Measurements from ENCODE around the gene PSME3IP1. TPM values are rescaled to one million over a fixed set of nuclear protein-coding genes. Genes with fewer than 3 reads are reported as not detected.

PSME3IP1 gene
- total RNA-seq, 4 donors from 2014 or later, result 38.8 to 68.9 (median 64.9) TPM

DNA sequence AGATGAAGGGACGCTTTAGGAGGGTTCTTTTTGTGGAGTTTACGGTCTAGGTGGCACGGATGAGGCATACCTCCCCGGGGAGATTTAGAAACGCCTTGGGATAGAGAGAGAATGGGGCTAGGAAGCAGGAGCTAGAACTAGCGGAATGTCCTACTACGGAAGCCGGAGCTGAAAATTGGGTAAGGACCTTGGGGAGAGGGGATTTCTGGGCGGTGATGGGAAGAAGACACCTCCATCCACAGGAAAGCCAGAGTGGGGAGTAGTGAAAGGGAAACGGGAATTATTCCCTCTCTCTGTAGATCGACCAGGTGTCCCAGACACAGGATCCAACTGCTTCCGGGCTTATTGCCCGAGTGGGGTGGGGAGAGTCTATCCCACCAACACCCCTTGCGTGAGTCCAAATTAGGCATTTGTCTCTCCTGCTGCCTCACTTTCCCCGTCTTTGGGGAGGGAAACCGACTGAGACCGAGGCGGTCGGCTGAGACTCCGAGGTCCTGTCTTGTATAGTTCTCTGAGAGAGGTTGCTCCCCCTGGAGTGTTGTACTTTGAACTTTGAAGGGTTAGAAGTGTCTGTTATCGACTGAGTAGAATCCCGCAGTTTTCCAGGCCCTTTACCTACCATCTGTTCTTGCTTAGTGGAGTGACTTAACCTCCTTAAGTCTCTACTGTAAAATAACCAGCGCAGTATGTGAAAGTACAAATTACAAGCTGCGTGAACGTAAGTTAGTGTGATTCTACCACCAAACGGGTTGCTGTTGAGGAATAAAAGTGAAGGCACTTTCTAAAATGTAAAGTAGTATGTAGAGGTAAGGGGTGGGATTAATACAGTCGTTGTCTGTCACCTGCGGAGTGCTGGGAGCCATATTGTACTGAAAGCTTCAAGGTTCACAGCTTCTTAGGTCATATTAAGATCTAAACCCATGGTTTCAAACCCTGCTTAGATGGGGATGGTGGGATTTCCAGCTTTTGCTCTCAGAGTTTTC lies 1.3 kb upstream of the PSME3IP1 start:
- DNase-seq (ENCODE audit: low spot score in 2 of 2), result no peak
- WGBS, 2 donors, result 1 to 3% methylated on average over 28 of the region's 28 CpGs
- TF ChIP-seq, protein P1, sequence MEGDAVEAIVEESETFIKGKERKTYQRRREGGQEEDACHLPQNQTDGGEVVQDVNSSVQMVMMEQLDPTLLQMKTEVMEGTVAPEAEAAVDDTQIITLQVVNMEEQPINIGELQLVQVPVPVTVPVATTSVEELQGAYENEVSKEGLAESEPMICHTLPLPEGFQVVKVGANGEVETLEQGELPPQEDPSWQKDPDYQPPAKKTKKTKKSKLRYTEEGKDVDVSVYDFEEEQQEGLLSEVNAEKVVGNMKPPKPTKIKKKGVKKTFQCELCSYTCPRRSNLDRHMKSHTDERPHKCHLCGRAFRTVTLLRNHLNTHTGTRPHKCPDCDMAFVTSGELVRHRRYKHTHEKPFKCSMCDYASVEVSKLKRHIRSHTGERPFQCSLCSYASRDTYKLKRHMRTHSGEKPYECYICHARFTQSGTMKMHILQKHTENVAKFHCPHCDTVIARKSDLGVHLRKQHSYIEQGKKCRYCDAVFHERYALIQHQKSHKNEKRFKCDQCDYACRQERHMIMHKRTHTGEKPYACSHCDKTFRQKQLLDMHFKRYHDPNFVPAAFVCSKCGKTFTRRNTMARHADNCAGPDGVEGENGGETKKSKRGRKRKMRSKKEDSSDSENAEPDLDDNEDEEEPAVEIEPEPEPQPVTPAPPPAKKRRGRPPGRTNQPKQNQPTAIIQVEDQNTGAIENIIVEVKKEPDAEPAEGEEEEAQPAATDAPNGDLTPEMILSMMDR (IDR thresholded peaks at IDR 0.05), result no peak
- no peak for TF ChIP-seq POLR2A (IDR thresholded peaks at IDR 0.05)
- intact Hi-C loops (cut with DNase I; ENCODE audit: low total_unique reads), result no loop called here
- H3K4me3 ChIP-seq (ENCODE audit: low read depth, poor library complexity, severe bottlenecking), result peak overlapping the region; percentile 100

DNA sequence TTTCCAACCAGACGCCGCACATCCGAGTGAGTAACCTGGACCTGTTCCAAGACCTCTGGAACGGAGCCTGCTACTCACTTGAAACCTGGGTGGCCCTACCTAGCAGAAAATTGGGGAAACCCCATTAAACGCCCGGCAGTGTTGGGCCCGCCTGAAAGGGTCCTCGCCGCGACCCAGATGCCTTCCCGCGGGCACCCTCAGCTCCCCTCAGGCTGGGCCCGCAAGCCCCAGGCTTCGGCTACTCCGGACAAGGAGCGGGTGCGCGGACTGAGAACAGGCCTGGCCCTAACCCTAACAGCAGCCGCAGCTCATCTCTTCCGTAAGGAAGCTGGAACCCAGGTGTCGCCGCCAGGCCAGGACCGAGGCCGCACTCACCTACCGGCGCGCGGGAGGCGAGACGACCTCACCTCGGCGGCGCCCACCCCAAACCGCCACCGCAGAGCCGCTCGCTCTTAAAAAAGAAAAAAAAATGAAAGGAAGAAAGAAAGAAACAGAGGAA lies 344 bp downstream of the PSME3IP1 start:
- TF ChIP-seq POLR2A (IDR thresholded peaks at IDR 0.05), result no peak
- TF ChIP-seq, protein P1 (IDR thresholded peaks at IDR 0.05), result no peak
- intact Hi-C loops (cut with DNase I; ENCODE audit: low total_unique reads), result no loop called here
- 0 to 1% methylated on average over 29 to 36 of the region's 37 CpGs for WGBS, 2 donors
- H3K4me3 ChIP-seq (ENCODE audit: low read depth, poor library complexity, severe bottlenecking), result peak overlapping the region; percentile 98
- peak; percentile 56 to 90 for DNase-seq (ENCODE audit: low spot score in 2 of 2)

DNA sequence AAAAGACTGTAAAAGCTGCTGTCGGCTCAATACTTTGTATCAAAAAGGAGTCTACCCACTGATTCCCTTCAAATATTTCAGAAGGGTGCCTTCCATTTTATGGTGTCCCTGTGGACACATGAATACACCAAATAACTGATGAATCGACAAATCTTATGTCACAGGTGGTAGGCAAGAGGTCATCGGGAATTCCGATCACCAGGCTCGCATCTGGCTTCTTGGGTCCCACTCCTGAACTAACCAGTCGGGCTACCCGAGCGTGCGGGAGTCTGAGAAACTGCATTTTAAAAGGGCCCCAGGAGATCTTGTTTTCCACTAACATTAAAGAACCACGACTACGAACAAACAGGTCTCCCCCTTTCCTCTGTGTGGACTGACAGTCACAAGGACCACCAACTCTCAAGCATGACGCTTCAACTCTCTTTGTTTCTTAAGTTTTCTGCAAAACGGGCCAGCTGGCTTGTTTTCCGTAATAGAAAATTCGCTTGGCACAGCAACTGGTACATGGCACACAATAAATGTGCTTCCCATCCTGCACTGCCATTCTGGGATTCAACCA lies 873 bp downstream of the PSME3IP1 start:
- 19 to 23% methylated on average over 15 of the region's 15 CpGs for WGBS, 2 donors
- no peak for TF ChIP-seq POLR2A (IDR thresholded peaks at IDR 0.05)
- TF ChIP-seq, protein P1 (IDR thresholded peaks at IDR 0.05), result no peak
- DNase-seq (ENCODE audit: low spot score in 2 of 2), result no peak

DNA sequence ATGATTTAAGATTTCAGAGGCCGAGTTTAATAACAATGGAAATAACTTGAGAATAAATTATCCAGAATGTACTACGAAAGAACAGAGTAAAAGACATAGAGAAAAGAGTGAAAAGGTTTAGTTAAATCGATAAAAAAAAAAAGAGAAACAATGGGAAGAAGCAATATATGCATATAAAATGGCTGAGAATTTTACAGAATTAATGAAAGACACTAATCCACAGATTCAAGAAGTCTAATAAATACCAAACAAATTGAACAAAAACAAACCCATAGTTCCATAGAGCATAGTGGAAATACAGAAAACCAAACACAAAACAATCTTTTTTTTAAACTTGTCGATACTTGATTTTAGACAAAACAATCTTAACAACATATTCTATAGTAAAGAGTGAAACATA lies 1.7 kb downstream of the PSME3IP1 start:
- no peak for DNase-seq (ENCODE audit: low spot score in 2 of 2)
- TF ChIP-seq, protein P1 (IDR thresholded peaks at IDR 0.05), result no peak
- no peak for TF ChIP-seq POLR2A (IDR thresholded peaks at IDR 0.05)
- H3K4me3 ChIP-seq (ENCODE audit: low read depth, poor library complexity, severe bottlenecking), result no peak overlapping the region
- intact Hi-C loops (cut with DNase I; ENCODE audit: low total_unique reads), result no loop called here
- WGBS, 2 donors, result 92 to 94% methylated on average over 4 of the region's 4 CpGs

More for the DNA sequence above, 873 bp downstream of the PSME3IP1 start:
- peak overlapping the region; percentile 98 for H3K4me3 ChIP-seq (ENCODE audit: low read depth, poor library complexity, severe bottlenecking)
- intact Hi-C loops (cut with DNase I; ENCODE audit: low total_unique reads), result no loop called here

DNA sequence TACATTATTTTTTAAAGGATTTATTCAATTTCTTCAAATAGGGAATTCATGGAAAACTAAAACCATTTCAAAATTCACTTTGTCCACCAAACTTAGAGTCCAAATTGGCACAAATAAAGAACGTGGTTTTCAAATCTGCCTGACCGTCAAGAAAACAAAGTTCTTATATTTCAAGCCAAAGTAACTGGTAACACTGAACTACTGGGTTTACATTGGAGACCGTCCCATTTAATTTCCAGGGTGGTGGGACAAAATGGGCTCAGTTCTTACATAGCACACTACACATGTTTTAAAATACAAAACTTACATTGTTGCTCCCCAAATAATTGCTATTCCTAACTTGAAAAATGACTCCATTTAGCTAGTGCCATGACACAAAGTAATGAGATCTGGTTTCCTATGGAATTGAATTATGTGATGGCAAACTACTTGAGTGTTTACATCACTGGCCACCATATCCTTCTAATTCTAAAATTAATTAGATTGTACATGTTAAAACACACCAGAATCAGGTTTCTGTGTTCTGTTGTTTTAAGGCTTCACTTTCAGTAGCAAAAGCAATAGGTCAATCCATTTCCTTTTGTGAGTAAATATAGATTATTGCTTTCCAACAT lies 6.5 kb downstream of the PSME3IP1 start:
- intact Hi-C loops (cut with DNase I; ENCODE audit: low total_unique reads), result no loop called here
- no peak overlapping the region for H3K4me3 ChIP-seq (ENCODE audit: low read depth, poor library complexity, severe bottlenecking)
- 77 to 84% methylated on average over 3 of the region's 3 CpGs for WGBS, 2 donors
- no peak for DNase-seq (ENCODE audit: low spot score in 2 of 2)
- TF ChIP-seq, protein P1 (IDR thresholded peaks at IDR 0.05), result no peak
- no peak for TF ChIP-seq POLR2A (IDR thresholded peaks at IDR 0.05)

All from lower leg skin (tissue), 4 donors.